SIG-M5 treated with dmso at 0.1 percent for 504 hours (cell line): Measurements from ENCODE around the gene ATP8A2.

Experiments
- DNase-seq: peaks from one replicate; lab custom pipeline; 2025; ENCODE audit not compliant: unreplicated experiment; lab: John Stamatoyannopoulos, UW

The ATP8A2 gene

DNA sequence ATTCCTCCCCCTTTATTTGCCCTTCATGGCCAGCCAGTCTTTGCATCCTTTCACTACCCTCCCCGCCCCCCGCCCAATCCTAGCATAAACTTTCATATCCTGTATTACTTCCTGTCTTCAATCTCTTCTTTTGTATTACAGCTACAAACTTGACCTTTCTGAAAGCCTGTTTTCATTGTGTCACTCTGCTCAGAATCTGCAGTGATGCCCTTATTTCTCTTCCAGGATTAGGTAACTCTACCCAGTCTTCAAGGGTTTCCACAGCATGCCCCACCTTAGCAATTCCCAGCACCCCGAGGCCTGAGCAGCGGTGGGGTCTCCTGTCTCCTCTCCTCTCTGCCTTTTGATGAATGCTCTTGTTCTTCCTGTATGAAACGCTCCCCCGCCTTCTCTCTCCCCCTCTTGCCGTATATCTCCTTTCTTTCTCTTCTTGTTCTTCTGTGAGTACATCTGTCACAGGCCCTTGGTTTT lies 534.5 kb downstream of the ATP8A2 start:
- DNase-seq = no peak

DNA sequence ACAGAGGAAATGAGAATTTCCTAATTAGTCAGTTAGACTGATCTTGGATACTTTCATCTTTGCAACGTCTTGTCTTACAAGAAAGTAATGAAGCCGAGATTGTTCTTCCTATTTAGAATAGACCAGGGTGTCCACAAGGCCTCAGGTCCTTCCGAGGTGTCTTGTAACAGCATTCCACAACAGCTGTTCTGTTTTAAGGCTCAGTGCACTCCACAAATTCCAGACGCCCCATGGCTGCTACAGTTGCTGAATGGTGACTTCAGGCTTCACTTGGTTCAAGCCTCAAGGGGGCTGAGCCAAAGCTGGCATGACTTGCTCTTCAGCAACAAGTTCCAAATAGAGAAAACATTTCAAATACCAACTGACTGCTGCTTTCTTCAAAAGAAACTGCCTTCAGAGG lies 536.6 kb downstream of the ATP8A2 start:
- no peak for DNase-seq

DNA sequence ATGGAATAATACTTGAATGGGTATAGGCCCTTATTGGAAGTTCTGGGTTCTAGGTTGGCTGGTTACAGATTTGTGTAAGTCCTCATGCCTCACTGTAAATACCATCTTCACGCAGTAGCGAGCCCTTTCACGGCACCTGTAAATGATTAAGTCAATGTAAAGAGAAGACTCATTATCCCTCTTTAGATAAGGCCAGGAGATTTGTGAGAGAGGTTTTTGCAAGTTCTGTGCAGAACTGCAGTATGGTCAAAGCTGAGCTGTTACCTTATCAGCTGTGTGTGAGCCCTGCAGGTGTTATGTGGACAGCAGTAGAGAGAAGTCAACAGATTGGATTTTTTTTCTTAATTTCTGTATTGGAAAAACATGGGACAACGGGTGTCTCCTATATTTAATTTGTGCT lies 538.5 kb downstream of the ATP8A2 start:
- no peak for DNase-seq

DNA sequence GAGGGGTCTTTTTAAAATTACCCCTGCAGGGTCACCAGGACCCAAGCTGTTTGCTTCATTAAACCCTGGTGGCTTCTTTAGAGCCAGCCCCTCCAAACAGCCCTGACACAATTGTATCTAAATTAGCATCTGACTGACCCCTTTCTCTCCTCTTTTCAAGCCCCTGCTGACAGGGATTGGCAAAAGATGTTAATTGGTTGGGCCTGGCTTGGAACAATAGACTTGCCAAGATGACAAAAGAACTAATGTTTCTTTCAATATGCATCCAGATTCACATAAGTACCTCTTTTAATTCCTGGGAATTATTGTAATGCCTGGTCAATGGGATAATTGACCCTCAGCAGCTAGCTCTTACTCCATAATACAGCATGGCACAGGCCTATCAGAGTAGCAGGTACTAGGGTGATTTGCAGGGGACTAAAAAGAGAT lies 539.2 kb downstream of the ATP8A2 start:
- DNase-seq = no peak

DNA sequence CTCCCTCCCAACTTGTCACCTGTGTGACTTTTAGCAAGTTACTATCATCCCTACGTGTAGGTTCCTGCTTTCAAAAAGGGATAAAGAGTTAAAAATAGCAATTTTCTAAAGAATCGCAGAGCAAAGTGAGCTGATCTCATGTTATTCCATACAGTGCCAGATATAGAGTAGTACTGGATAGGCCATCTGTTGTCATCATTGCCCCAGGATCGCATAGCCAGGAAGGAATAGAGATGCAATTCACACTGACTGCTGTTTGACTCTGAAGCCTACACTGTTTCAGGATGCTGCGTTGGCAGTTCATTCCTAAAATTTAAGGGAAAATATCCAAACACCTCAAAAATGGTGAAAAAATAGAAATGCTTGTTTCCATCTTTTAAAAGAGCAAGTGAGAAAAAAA lies 541.2 kb downstream of the ATP8A2 start:
- DNase-seq = no peak

DNA sequence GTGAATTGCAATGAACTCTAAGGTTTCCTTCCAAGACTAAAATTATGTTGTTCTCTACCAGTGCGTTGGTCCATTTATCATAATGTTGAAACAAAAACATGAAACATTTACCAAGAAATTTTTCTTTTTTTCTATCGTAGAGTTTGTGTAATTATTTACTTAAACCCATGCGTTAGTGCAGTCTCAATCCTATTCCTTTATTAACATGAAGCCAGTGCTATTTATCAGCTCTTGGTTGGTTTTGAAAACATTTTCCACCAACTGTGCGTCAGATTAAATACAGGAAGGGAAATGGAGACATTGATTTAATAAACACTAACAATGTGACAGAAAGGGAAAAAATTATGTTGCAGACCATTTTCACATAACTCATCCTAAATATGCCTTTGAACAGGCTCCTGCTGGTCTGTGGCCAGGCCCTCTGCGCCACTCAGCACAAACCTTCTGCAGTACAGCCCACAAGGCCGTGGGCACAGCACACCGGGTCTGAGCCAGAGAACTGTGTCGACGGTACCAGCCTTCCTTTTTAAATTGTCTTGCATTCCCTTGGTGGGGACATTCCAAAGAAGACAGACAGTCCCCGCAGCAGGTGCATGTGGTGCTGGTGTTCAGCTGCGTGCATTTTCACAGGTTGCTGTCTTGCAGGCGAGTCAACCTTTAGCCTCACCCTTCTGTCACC lies 544.2 kb downstream of the ATP8A2 start:
- no peak for DNase-seq

DNA sequence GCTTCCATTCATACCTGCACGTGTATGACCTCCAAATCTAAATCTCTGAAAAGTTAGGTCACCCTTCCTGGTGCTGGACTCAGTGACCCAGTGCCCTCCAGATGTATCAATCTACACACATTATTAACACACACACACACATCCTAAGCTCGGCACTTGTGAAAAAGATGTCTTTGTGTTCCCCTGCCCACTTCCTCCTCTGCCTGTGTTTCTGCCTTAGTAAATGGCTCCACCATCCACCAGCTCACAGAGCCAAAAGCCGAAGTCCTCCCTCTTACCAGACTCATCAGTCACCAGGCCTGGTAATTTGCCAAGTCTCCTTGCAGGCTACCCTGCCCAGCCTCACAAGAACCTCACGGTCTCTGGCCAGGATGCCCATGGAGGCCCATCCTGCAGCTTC lies 548.5 kb downstream of the ATP8A2 start:
- no peak for DNase-seq

DNA sequence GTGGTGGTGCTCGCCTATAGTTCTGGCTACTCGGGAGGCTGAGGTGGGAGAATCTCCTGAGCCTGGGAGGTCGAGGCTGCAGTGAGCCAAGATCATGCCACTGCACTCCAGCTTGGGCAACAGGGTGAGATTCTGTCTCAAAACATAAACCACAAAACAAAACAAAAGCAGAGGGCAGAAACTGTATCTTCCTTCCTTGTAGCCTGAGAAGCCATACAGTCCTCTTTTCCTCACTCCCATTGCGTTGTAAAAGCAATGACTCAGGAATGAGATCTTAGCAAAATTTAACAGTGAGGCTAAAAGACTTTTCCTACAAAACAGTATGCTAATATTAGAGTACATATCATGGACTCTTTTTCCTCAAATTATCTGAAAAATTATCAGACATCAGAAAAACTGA lies 549.2 kb downstream of the ATP8A2 start:
- DNase-seq = no peak

DNA sequence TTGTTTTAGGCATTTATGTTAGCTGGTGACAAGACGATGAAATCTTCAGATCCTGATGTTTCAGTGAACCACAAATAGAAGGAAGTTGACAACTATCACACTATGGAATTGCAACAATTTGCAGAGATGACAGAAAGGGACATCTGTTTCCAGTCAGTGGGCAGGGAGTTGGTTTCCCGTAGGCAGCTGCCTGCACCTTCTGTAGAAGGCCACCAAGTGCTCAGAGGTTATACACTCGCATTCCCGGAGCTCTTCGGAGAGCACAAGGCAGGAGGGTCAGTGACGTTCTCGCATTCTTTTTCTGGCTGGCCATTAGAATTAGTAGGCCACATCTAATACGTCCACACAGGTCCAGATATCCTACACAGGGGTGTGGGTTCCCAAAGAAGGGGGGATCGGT lies 550.6 kb downstream of the ATP8A2 start:
- no peak for DNase-seq

DNA sequence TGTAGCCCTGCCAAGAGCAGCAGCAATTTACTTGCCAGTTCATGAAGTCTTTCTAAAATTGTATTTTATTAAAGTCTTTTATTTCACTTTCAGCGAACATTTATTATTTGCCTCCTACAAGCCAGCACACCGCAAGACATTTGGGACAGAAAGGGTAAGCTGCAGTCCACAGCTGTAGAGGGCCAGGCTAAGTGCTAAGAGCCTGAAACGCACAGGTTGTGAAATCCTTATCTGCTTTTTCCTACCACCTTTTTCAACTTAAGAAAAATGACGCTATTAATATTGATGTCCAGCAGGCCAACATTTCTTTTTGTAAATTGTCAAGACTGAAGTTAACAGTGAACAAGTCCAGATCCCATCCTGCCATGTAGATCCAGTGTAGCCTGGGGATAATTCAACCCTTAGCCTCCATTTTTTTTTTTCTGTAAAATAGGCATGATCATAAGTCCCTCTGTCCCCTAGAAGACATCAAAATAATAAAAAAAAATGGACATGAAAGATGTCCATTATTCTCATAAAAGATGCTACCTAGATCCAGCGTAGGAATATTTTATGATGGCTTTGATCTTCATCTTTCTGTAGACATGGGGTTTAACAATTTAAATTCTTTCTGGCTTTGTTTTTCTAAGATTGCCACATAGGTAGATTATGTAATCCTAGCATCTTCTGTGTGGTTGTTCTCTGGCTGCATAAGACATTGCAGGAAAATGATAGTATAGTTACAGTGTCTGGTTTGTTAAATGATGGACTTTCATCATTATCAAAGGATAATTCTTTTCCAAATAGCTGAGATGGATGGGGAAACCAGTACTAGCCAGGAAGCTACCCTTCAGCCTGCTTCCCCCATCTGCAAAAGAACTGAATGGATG lies 551.7 kb downstream of the ATP8A2 start:
- DNase-seq = peak; percentile 14

DNA sequence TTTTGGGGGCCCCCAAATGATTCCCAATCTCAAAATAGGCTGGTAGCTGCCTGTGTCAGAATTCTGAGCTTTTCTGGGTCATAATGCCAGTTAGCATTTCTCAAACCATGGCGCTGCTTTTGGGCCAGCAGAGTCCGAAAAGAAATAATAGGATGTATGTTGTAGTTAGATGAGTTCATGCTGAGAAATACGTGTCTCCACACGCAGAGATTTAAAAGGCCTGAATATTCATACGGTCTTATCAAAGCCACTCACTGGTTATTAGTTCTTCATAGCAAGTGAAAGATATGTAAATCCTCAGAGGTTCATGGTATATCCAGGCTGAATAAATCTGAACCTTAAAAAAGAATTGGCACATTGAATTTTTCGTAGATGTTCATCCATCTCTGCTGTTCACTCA lies 555.6 kb downstream of the ATP8A2 start:
- no peak for DNase-seq

DNA sequence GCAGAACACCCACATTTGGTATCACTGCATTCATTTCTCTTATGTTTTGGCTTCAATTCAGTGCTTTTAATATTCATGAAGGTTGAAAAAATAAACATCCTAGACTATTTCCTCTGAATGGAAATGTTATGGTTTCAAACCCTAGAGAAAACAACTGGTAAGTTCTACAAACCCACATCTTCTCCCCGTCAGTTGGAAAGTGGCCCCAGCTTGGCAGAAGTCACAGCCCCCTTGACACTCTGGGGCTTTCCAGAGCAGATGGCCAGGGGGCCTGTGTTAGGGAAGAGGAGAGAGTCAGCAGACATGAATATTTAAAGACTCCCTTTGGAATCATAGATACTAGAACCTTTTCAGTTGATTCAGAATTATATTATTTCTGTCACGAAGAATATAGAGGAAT lies 556.2 kb downstream of the ATP8A2 start:
- no peak for DNase-seq

DNA sequence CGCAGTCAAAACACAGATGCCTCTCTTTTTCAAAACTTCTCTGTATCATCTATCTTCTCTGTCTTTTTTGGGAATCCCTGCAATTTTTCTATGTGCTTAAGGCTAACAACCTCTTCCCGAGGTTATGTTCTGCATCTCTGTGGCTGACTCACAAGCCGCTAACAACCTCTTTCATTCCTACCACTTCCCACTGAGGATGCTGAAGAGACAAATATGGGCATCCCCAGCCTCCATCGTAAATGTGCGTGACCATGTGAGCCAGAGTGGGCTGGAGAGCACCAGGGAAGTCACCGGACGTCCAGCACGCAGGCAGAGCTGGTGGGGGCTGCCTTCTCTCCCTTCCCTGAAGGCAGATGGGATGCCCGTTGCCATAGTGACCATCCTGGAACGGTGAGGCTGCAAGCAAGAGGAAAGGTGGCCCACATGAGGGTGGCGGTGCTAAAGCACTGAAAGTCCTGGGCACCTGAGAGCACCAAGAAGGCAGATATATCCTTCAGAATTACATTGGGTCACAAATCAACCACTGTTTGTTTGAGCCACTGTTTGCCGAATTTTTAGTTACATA lies 557.2 kb downstream of the ATP8A2 start:
- DNase-seq = no peak

DNA sequence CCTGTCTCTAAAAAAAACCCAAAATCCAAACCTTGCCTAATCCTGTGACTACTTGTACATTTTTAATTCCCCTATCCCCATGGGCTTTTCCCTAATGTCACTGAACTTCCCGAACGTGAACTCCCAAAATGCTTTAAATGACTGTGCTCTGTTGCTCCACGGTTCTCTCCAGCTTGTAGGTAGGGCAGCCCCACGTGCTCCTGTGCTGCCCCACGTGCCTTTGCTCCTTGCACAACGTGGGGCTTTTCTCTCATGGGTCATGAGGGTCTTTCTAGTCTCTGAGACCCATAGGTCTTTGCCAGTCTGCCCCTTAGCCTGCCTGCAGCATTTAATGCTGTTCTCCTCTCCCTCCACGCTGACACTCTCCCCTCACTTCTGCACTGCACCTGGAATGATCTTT lies 558.0 kb downstream of the ATP8A2 start:
- no peak for DNase-seq

DNA sequence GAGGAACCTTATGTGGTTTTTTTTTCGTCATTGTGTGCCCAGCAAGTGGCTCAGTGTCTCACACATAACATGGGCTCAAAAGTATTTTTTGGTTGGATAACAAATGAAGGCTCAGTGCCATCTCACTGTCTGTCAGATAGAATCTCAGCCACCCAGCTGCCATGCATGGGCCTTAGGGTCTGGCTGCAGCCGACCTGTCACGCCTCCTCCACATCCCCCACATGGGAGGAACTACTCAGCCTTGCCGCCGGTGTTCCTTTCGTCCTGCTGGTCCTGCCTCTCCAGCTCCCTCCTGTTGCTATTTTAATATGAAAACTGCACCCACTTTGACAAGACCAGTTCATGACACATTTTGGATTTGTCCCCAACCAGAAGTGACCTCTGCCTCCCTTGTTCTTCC lies 558.9 kb downstream of the ATP8A2 start:
- DNase-seq = no peak

DNA sequence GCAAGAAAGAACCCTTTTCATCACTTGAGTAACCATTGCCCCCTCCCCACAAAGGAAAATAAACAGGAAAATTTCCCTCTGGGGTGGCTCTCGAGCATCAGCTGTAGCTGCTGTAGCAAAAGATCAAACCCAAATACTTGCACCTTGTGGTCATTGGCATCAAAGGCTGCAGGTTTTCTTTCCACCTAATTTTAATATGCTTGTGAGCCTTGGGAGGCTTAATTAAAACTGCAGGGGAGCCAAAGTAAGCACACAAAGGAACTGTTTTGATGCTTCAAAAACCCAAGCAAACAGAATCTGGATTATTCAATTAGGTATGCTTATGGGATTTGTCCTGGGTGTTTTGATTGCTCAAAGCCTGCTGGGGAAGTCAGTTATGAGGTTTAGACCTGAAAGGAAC lies 560.6 kb downstream of the ATP8A2 start:
- DNase-seq = no peak

DNA sequence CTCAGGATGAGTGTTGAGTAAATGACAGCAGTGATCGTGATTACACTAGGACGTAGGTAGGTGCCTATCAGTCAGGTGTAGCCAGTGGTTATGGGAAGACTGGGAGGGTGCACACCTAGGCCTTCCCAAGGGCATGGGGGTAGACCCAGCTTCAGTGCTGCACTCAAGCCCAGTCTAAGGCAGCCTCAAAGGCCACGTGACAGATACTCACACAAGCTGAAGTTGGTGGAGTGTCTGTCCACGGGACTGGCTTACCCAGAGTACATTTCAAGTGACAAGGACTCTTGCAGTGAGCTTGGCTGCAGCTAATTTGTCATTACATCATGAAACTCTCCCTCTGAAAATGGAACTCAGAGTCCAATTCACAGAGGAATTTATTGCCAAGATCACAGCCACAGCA lies 561.7 kb downstream of the ATP8A2 start:
- DNase-seq = no peak

DNA sequence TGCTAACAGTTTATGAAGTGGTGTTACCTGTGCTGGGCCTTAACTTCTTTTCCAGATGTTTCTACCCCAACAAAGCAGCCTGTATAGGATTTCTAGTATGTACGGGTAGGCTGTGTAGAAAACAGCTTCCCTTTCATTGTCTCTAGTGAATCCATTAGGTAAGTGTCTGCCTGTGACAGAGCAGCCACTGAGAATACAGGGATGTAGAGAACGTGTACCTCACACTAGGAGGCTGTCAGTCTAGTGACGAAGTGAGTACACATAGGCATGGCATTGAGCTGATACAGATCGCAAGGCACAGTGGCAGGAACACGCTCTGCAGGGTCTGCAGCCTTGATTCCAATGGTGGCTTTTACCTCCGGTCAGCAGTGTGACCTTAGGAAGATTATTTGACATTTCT lies 562.4 kb downstream of the ATP8A2 start:
- DNase-seq = no peak

DNA sequence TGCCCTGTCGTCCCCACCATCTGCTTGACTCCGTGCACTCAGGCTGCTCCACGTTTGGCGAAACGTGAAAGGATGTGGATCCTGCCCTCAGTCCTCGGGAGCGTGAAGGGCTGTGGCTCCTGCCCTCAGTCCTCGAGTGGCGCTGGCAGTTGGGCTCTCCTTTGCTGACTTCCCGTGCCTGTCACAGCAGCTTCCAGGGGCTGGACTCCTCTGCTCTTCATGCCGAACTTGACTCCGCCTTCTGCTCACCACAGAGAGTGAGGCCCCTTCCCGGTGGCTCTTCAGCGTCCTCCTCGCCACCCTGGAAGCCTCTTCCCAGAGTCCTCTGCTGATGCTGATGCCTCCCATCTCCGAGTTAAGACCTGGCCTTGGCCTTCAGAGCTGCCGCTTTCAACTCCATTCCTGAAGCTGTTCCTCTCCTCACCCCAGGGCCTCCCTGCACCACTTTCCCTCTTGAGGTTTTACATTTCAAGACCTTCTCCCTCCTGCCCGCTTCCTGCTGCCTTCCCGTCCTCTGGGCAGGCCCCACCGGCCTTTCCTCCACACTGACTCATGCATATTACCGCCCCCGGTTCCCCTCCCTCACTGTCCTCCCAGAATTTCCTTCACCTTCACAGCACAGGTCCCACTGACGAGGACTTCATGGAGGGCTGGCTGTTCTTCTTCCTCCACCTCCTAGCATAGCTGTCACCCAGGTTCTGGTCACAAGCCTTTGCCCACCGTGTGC lies 568.4 kb downstream of the ATP8A2 start:
- DNase-seq = no peak

DNA sequence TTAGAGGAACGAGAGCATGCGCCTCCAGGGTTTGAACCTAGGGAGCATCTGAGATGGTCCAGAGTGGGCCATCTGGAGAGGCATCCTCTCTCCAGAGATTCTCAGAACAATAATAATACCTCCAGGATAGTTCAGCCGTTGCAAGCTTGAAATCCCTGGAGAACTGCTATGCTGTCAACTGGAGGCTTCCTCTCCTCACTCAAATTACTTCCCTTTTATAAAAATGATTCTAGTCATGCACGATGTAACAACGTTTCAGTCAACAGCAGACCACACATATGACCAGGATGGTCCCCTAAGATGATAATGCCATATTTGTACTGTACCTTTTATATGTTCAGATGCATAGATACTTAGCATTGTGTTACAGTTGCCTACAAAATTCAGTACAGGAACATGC lies 571.3 kb downstream of the ATP8A2 start:
- no peak for DNase-seq

DNA sequence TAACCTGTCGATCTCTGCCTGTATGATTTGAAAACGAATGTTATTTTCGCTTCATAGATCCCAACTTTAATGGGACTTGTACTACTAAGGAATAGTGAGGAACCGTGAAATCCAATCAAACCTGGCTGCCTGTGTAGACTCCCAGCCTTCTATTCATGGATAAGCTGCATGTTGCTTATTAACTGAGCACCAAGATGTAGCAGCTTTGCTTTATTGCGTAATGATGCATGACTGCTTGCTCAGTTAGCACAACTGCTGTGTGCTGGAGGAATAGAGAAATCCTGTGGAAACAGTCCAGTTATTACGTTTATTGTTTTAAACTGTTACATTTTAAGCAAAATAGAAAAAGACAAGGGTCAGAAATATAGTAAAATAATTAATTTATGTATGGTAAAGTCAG lies 571.9 kb downstream of the ATP8A2 start:
- DNase-seq = peak; percentile 44

DNA sequence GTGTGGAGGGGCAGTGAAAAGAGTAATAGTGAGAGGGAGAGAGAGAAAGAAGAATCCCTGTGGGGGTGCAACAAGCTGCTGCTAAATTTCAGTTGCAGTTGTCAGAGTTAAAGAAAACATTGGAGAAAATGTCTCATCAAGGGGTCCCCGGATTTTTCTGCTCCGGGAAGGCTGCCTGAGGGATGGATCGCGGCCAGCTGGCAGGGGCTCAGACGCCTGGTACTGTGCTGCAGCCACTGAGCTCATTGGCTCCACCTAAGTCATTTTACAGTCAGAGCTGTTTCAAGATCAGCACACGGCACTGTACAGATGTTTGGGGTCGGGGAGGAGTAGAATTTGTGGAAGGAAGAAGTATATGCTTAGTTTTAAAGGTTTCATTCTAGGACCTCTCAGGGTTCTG lies 573.8 kb downstream of the ATP8A2 start:
- no peak for DNase-seq
